Panc1 (cell line): ENCODE data around the gene ADARB2. TPM values are rescaled to one million over a fixed set of nuclear protein-coding genes. Genes with fewer than 3 reads are reported as not detected.

Experiments
- ATAC-seq: fragments of 200-7000 bp; cut with Tn5 transposase; 2 replicates; pipeline ENCODE4 v1.9.1; 2020; ENCODE audit warnings: mild to moderate bottlenecking, moderate library complexity
- BruUV-seq: library from RNA; stranded (reverse); fragments of 400-500 nt; replicated peaks from 2 replicates; lab custom pipeline; 2021; lab: Mats Ljungman, UMichigan
- CTCF ChIA-PET: fragments of 300-600 bp; sonication (Branson Sonifier 250); formaldehyde crosslinking; loops from one replicate; lab custom pipeline; 2022; ENCODE audit warnings: antibody characterized with exemption; lab: Charles Lee
- POLR2A ChIA-PET: fragments of 300-600 bp; sonication (Branson Sonifier 250); formaldehyde crosslinking; loops from one replicate; lab custom pipeline; 2022; ENCODE audit warnings: antibody characterized with exemption; lab: Charles Lee
- DNase-seq: peaks from one replicate; pipeline ENCODE4 v3.0.0-alpha.2; 2010; ENCODE audit warnings: low read depth, low spot score
- H3K27ac ChIP-seq: 2 replicates; pipeline ENCODE4 v1.5.1; 2011; ENCODE audit warnings: mild to moderate bottlenecking, low read length, inconsistent platforms
- H3K27me3 ChIP-seq: fragments of 200-500 bp; sonication (Bioruptor generic); 2 replicates; pipeline ENCODE4 v1.6.0; 2014; ENCODE audit warnings: low read length, inconsistent platforms; ENCODE audit not compliant: control insufficient read depth, insufficient read depth
- H3K36me3 ChIP-seq: fragments of 200-500 bp; sonication (Bioruptor generic); 2 replicates; pipeline ENCODE4 v1.5.1; 2014; ENCODE audit warnings: inconsistent platforms, mild to moderate bottlenecking, low read length, moderate library complexity; ENCODE audit not compliant: control insufficient read depth, insufficient read depth
- H3K4me1 ChIP-seq: 2 replicates; pipeline ENCODE4 v1.5.1; 2011; ENCODE audit warnings: inconsistent platforms, mild to moderate bottlenecking, low read length, moderate library complexity; ENCODE audit not compliant: control insufficient read depth, insufficient read depth
- H3K4me3 ChIP-seq, 2 experiments: 2 replicates each; pipeline ENCODE4 v1.5.1; 2011 to 2012; ENCODE audit warnings: low read depth in 2 of 2, low read length in 2 of 2, mild to moderate bottlenecking in 2 of 2, inconsistent platforms in 1 of 2, moderate library complexity in 1 of 2
- H3K9me3 ChIP-seq: fragments of 200-500 bp; sonication (Bioruptor generic); 2 replicates; pipeline ENCODE4 v1.5.1; 2014; ENCODE audit warnings: low read depth, mild to moderate bottlenecking, inconsistent platforms, low read length, moderate library complexity; ENCODE audit not compliant: control insufficient read depth, insufficient read depth
- CTCF ChIP-seq: fragments of 450-650 bp; IDR thresholded peaks from 2 replicates; pipeline ENCODE4 v1.5.1; 2017; ENCODE audit warnings: mild to moderate bottlenecking
- POLR2AphosphoS5 ChIP-seq: IDR thresholded peaks from 2 replicates; pipeline ENCODE4 v1.6.1; 2012; ENCODE audit warnings: mild to moderate bottlenecking, low read depth, low read length, moderate library complexity
- REST ChIP-seq, 2 experiments: IDR thresholded peaks; 2 replicates each; pipeline ENCODE4 v1.6.1; 2011 to 2012; ENCODE audit warnings: low read depth in 2 of 2, control low read depth in 1 of 2, low read length in 1 of 2, mild to moderate bottlenecking in 1 of 2, moderate library complexity in 1 of 2; ENCODE audit not compliant: insufficient read depth in 1 of 2
- SIN3A ChIP-seq: IDR thresholded peaks from 2 replicates; pipeline ENCODE4 v1.6.1; 2012; ENCODE audit warnings: low read depth, mild to moderate bottlenecking, low read length, moderate library complexity, borderline replicate concordance; ENCODE audit not compliant: insufficient read depth
- TCF7L2 ChIP-seq: IDR thresholded peaks from 2 replicates; pipeline ENCODE4 v1.6.1; 2011; ENCODE audit warnings: mild to moderate bottlenecking, low read depth, low read length, inconsistent platforms
- in situ Hi-C: cut with HindIII; loops from 2 replicates; pipeline ENCODE4 v1.10.0; 2016; ENCODE audit warnings: low sequenced_read_pairs, low pct_unique_long_range_greater_than_20kb
- intact Hi-C: fragments of 100-400 bp; cut with micrococcal nuclease; formaldehyde crosslinking; loops from one replicate; pipeline ENCODE4 v1.10.0; 2022; ENCODE audit not compliant: unreplicated experiment
- total RNA-seq: library from RNA; stranded (reverse); gene quantifications from one replicate; pipeline ENCODE4 v1.2.1, GENCODE V29; 2021; ENCODE audit not compliant: unreplicated experiment

The ADARB2 gene
- total RNA-seq, 1 experiment from 2014 or later, result 0.31 TPM

DNA sequence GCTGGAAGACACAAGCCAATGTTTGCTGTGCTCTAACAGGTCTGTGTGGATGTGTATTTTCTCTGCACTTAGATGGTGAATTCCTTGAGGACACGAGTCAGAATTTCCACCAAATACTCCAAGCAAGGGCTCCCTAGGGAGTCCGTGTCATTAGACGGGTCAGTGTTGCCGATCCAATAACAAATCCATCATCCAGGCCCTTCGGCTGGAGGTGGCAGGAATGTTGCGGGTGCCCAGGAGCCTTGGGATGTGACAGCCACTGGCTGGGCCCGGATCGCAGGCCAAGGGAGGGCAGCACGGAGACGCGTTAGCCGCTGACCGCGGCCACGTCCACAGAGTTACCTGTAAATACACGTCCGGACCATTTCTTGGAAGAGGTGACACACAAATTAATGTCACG is 494.4 kb downstream of the ADARB2 start:
- ChIA-PET CTCF (no interaction called here), POLR2A (no interaction called here)
- no TSS peak for BruUV-seq
- Histone ChIP-seq H3K4me3 (no peak overlapping the region), H3K4me1 (no peaks in the 10 kb centered on the region), H3K27me3 (no peaks in the 10 kb centered on the region; the same call in 1 of the 2 replicates), H3K27ac (no peak overlapping the region), H3K36me3 (no peaks in the 10 kb centered on the region), H3K9me3 (no peaks in the 10 kb centered on the region)
- no peak for ATAC-seq
- no peak for DNase-seq
- no peak for TF ChIP-seq CTCF
- TF ChIP-seq TCF7L2, result no peak
- TF ChIP-seq REST (IDR thresholded peaks at IDR 0.05; ENCODE audit: insufficient read depth in 1 of 2, low read depth in 2 of 2, low read length in 1 of 2), result no peak
- no peak for TF ChIP-seq SIN3A
- TF ChIP-seq POLR2AphosphoS5, result no peak
- in situ Hi-C loops (no loop called here), intact Hi-C loops (no loop called here)

DNA sequence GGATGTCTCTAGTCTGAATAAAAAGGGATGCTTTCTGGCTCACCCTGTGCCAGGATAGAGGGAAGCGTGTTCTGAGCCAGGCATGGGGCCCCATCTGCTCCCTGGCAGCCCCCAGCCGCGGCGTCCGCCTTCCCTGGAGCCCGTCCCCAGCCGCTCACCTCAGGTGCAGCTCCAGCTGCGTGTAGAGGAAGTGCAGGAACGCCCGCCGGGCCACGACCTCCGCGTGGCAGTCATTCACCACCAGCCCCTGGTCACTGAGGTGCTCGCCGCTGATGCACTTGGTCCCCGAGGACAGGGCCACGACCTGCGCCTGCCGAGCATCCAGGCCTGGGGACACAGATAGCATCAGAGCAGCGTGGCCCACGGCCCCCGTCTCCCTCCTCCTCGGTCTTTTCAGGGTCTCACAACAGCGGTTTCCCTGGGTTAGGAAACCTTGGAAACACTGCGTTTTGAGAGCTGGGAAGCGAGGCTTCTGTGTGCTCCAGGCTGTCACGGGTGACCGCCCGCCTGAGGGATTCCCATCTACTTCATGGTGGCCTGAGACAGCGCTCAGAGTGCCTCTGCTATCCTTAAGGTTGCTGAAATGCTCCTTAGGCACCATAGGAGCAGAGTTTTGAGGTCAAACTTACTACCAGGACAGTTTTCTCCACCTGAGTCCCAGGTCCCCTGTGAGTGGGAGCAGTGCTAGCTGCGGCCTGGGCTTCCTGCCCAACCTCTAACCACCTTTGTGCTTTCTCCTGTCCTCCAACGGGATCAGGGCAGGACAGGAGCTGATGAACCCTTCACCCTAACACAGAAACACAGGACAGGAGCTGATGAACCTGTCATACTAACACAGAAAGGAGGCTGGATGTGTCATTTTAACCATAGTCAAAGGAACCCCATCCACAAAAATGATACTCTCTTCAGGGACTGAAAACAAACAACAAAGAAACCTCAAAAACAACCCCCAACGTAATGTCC is 495.1 kb downstream of the ADARB2 start:
- no peak overlapping the region for H3K27ac ChIP-seq
- POLR2A ChIA-PET, result no interaction called here
- H3K9me3 ChIP-seq, result no peaks in the 10 kb centered on the region
- no peaks in the 10 kb centered on the region for H3K4me1 ChIP-seq
- no peaks in the 10 kb centered on the region; the same call in 1 of the 2 replicates for H3K27me3 ChIP-seq
- H3K4me3 ChIP-seq, result no peak overlapping the region
- CTCF ChIA-PET, result no interaction called here
- in situ Hi-C loops (no loop called here), intact Hi-C loops (no loop called here)
- no peak for ATAC-seq
- BruUV-seq, result no TSS peak
- TF ChIP-seq TCF7L2 (no peak), POLR2AphosphoS5 (no peak)
- no peaks in the 10 kb centered on the region for H3K36me3 ChIP-seq
- DNase-seq, result no peak
